ENCODE results near the gene MYLK4. TPM values are rescaled to one million over a fixed set of nuclear protein-coding genes. Genes with fewer than 3 reads are reported as not detected.

The MYLK4 gene
- total RNA-seq, 1 donor from 2014 or later: 0.23 TPM

DNA sequence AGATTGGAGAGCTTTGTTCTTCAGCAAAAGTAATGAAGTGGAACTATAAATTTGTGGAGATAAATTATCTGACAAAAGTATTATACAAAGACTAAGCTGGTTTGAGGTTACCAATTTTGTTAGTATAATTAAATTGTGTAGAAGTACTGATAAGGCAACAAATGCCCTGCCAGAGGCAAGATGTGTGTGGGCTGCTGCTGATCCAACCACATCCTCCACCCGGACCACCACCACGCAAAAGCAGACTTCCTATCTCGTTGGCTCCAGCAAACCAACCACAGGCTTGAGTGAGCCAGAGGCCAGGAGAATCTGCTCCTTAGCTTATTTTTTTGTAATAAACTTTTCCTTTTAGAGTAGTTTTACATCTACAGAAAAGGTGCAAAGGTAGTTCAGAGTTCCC, 1.1 kb upstream of the MYLK4 start:
- H3K27ac Mint-ChIP-seq: no peak overlapping the region
- no peak for DNase-seq (ENCODE audit: low spot score)
- no peak overlapping the region for H3K4me3 Mint-ChIP-seq (ENCODE audit: low read depth)
- H3K36me3 Mint-ChIP-seq (ENCODE audit: low read depth): no peaks in the 10 kb centered on the region
- H3K27me3 Mint-ChIP-seq (ENCODE audit: low read depth): peaks cover 71% of the 10 kb centered on the region
- intact Hi-C loops (cut with micrococcal nuclease): loop anchor here (10.0 kb wide), 1 partner anchor 1147 kb away; the partner anchor contains the start of gene FOXC1
- H3K4me1 Mint-ChIP-seq (ENCODE audit: low read depth): peaks cover 19% of the 10 kb centered on the region
- no peaks in the 10 kb centered on the region for H3K9me3 Mint-ChIP-seq

DNA sequence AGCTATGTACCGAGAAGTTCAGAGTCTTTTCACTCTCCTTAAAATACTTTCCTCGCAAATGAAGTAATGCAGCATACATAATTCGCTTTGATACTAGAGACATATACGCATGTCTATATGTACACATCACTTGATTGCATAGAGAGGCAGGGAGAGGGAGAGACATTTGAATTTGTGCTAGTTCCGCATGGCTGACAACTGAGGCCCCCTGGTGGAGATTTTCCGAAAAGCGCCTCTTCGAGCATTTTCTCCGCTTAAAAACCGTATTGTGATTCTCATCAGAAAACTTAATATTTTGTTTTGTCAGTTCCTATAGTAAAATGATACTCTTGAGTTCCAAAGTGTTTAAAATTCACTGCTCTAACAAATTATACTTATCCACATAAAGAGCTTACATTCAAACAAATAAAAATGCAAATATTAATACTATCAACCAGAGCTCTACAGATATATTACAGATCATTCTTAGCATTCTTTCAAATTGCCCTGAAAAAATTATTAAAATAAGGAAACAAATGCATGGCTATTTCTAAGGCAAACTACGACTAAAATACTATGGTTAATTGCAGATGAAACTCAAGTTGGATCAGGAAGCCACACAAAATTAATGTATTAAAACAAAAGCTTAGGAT, 637 bp downstream of the MYLK4 start:
- peak; percentile 55 for DNase-seq (ENCODE audit: low spot score)
- intact Hi-C loops (cut with micrococcal nuclease): loop anchor here (10.0 kb wide), 1 partner anchor 1145 kb away; the partner anchor contains the start of gene FOXC1
- Mint-ChIP-seq H3K9me3 (no peaks in the 10 kb centered on the region), H3K36me3 (ENCODE audit: low read depth) (no peaks in the 10 kb centered on the region), H3K4me3 (ENCODE audit: low read depth) (no peak overlapping the region), H3K4me1 (ENCODE audit: low read depth) (peaks cover 17% of the 10 kb centered on the region), H3K27me3 (ENCODE audit: low read depth) (peaks cover 56% of the 10 kb centered on the region), H3K27ac (no peak overlapping the region)

GRCh38 chr6:2748183-2748582, 2.5 kb downstream of the MYLK4 start:
- Mint-ChIP-seq H3K4me3 (ENCODE audit: low read depth) (no peak overlapping the region), H3K9me3 (no peaks in the 10 kb centered on the region), H3K27ac (no peak overlapping the region), H3K4me1 (ENCODE audit: low read depth) (peaks cover 14% of the 10 kb centered on the region), H3K27me3 (ENCODE audit: low read depth) (peaks cover 46% of the 10 kb centered on the region), H3K36me3 (ENCODE audit: low read depth) (no peaks in the 10 kb centered on the region)
- intact Hi-C loops (cut with micrococcal nuclease): no loop called here
- no peak for DNase-seq (ENCODE audit: low spot score)

DNA sequence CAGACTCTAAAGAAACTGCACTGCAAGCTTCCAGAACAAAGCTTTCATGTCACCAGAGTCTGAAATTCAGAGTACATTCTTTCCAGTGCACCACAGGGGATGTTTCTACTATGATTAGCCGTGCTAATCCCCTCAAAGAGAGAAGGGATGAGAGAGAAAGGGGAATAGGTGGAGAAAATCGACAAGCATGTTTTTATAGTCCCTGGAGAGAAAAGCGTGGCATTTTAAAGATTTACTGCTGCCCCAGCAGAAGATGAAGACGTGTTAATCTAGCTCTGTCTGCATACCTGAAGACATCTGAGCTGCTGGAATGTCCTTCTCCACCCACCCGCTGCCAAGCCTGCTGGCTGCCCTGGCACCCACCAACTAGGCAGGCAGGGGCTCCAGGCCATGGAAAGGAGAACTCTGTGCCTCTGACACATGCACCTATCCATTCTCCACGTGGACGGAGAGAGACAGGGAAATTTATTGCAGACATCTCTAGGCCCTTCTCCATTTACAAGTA, 4.1 kb downstream of the MYLK4 start:
- Mint-ChIP-seq H3K27me3 (ENCODE audit: low read depth) (peaks cover 40% of the 10 kb centered on the region), H3K9me3 (no peaks in the 10 kb centered on the region), H3K27ac (no peak overlapping the region), H3K4me3 (ENCODE audit: low read depth) (no peak overlapping the region), H3K36me3 (ENCODE audit: low read depth) (no peaks in the 10 kb centered on the region), H3K4me1 (ENCODE audit: low read depth) (peaks cover 7% of the 10 kb centered on the region)
- no peak for DNase-seq (ENCODE audit: low spot score)
- intact Hi-C loops (cut with micrococcal nuclease): no loop called here

GRCh38 chr6:2745246-2745645, 5.5 kb downstream of the MYLK4 start:
- H3K9me3 Mint-ChIP-seq: no peaks in the 10 kb centered on the region
- H3K36me3 Mint-ChIP-seq (ENCODE audit: low read depth): no peaks in the 10 kb centered on the region
- no peak for DNase-seq (ENCODE audit: low spot score)
- H3K27me3 Mint-ChIP-seq (ENCODE audit: low read depth): peaks cover 32% of the 10 kb centered on the region
- H3K4me1 Mint-ChIP-seq (ENCODE audit: low read depth): peaks cover 6% of the 10 kb centered on the region
- no peak overlapping the region for H3K4me3 Mint-ChIP-seq (ENCODE audit: low read depth)
- intact Hi-C loops (cut with micrococcal nuclease): no loop called here
- H3K27ac Mint-ChIP-seq: no peak overlapping the region

DNA sequence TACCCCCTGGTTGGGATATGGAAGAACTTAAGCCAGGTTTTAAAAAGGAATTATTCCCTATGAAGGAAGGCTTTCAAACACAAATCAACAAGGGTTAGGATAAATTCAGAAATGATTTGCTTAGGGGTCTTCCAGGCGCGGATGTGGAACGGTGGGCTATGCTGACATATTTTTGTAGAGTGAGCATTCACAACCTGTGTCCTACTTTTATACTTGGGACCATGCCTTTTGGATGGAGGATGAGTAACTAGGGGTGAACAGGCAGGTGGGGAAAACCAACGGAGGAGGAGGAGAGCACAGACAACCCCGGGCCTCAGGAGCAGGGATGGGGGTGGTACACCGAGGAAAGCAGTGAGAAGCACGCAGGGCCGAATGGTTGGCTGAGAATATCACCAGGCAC, 5.9 kb downstream of the MYLK4 start:
- DNase-seq (ENCODE audit: low spot score): no peak
- Mint-ChIP-seq H3K27ac (no peak overlapping the region), H3K4me1 (ENCODE audit: low read depth) (peaks cover 1% of the 10 kb centered on the region), H3K4me3 (ENCODE audit: low read depth) (no peak overlapping the region), H3K36me3 (ENCODE audit: low read depth) (no peaks in the 10 kb centered on the region), H3K27me3 (ENCODE audit: low read depth) (peaks cover 28% of the 10 kb centered on the region), H3K9me3 (no peaks in the 10 kb centered on the region)
- intact Hi-C loops (cut with micrococcal nuclease): no loop called here

- Mint-ChIP-seq H3K9me3 (no peaks in the 10 kb centered on the region), H3K27me3 (ENCODE audit: low read depth) (peaks cover 25% of the 10 kb centered on the region), H3K27ac (no peak overlapping the region), H3K36me3 (ENCODE audit: low read depth) (no peaks in the 10 kb centered on the region), H3K4me1 (ENCODE audit: low read depth) (peaks cover under 1% of the 10 kb centered on the region), H3K4me3 (ENCODE audit: low read depth) (no peak overlapping the region)
- DNase-seq (ENCODE audit: low spot score): no peak
- intact Hi-C loops (cut with micrococcal nuclease): no loop called here
These were observed 6.4 kb downstream of the MYLK4 start for GRCh38 chr6:2744209-2744771.

GRCh38 chr6:2743280-2744208, 7.2 kb downstream of the MYLK4 start:
- peaks cover 18% of the 10 kb centered on the region for H3K27me3 Mint-ChIP-seq (ENCODE audit: low read depth)
- no peak overlapping the region for H3K27ac Mint-ChIP-seq
- no peaks in the 10 kb centered on the region for H3K36me3 Mint-ChIP-seq (ENCODE audit: low read depth)
- peaks cover 3% of the 10 kb centered on the region for H3K4me1 Mint-ChIP-seq (ENCODE audit: low read depth)
- H3K9me3 Mint-ChIP-seq: no peaks in the 10 kb centered on the region
- DNase-seq (ENCODE audit: low spot score): no peak
- intact Hi-C loops (cut with micrococcal nuclease): no loop called here
- H3K4me3 Mint-ChIP-seq (ENCODE audit: low read depth): no peak overlapping the region

- no peaks in the 10 kb centered on the region for H3K9me3 Mint-ChIP-seq
- no peak overlapping the region for H3K4me3 Mint-ChIP-seq (ENCODE audit: low read depth)
- no peaks in the 10 kb centered on the region for H3K36me3 Mint-ChIP-seq (ENCODE audit: low read depth)
- intact Hi-C loops (cut with micrococcal nuclease): no loop called here
- no peak overlapping the region for H3K27ac Mint-ChIP-seq
- DNase-seq (ENCODE audit: low spot score): no peak
- H3K27me3 Mint-ChIP-seq (ENCODE audit: low read depth): peaks cover 9% of the 10 kb centered on the region
- H3K4me1 Mint-ChIP-seq (ENCODE audit: low read depth): peaks cover 8% of the 10 kb centered on the region
These were observed 9.0 kb downstream of the MYLK4 start for GRCh38 chr6:2741756-2742155.

- intact Hi-C loops (cut with micrococcal nuclease): no loop called here
- Mint-ChIP-seq H3K4me1 (ENCODE audit: low read depth) (peaks cover 8% of the 10 kb centered on the region), H3K36me3 (ENCODE audit: low read depth) (no peaks in the 10 kb centered on the region), H3K27ac (no peak overlapping the region), H3K4me3 (ENCODE audit: low read depth) (no peak overlapping the region), H3K9me3 (no peaks in the 10 kb centered on the region), H3K27me3 (ENCODE audit: low read depth) (peaks cover 10% of the 10 kb centered on the region)
- DNase-seq (ENCODE audit: low spot score): no peak
These were observed 10.1 kb downstream of the MYLK4 start for GRCh38 chr6:2740581-2740980.

DNA sequence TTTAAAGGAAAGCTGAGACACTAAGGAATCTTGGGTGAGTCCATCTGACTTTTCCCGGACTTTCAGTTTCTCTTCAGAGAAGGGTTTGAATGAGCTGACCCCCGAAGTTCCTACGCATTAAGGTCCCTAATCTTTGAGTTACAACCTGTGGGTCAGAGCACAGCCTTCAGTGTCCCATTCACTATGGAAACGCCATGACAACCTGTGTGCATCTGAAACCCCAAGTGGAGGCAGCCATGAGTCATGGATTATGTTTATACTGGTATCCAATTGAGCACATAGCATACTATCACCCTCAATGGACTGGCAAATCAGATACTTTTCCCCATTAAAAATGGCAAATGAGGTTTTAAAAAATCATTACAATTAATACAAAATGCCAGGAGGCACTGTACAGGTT, 11.4 kb downstream of the MYLK4 start:
- H3K4me3 Mint-ChIP-seq (ENCODE audit: low read depth): no peak overlapping the region
- H3K27me3 Mint-ChIP-seq (ENCODE audit: low read depth): peaks cover 8% of the 10 kb centered on the region
- peaks cover 8% of the 10 kb centered on the region for H3K4me1 Mint-ChIP-seq (ENCODE audit: low read depth)
- no peak for DNase-seq (ENCODE audit: low spot score)
- no peaks in the 10 kb centered on the region for H3K36me3 Mint-ChIP-seq (ENCODE audit: low read depth)
- no peak overlapping the region for H3K27ac Mint-ChIP-seq
- intact Hi-C loops (cut with micrococcal nuclease): no loop called here
- no peaks in the 10 kb centered on the region for H3K9me3 Mint-ChIP-seq

DNA sequence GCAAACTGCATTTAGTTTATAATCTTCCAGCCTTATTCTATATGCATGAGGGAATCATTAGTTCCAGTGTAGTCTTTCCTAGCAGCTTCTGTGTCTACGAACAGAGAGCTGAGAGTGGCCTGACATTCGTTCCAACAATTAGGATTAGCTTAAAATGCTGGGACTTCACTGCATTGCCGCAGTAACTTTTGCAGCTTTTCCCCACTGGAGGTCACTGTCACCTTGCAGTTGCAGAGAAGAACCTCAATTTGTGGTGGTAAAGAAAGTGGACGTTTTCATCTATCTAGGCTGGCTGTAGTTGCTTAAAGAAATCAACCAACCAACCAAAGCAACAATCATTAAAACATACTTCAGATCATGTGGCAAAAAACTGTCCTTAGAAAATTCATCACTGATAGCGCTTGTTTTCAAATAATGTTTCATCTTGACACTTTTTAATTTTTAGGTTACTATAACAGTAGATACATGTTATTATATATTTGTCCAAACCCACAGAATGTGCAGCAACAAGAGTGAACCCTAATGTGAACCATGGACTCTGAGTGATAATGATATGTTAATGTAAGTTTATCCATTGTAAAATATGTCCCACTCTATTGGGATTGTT, 12.2 kb downstream of the MYLK4 start:
- Mint-ChIP-seq H3K4me3 (ENCODE audit: low read depth) (no peak overlapping the region), H3K27ac (no peak overlapping the region), H3K4me1 (ENCODE audit: low read depth) (peaks cover 8% of the 10 kb centered on the region), H3K36me3 (ENCODE audit: low read depth) (no peaks in the 10 kb centered on the region), H3K27me3 (ENCODE audit: low read depth) (peaks cover 7% of the 10 kb centered on the region), H3K9me3 (no peaks in the 10 kb centered on the region)
- peak; percentile 28 for DNase-seq (ENCODE audit: low spot score)
- intact Hi-C loops (cut with micrococcal nuclease): no loop called here
